Stimulated activated CD4-positive, alpha-beta T cell treated with anti-CD3 and anti-CD28 coated beads, Interleukin-2, amount 100 ng/mL, for 48 hours (primary cell): ENCODE data around the gene ZNF839.
"Not testable (repeated sequence)": the region's sequence is repeated elsewhere in the genome, so short reads cannot be mapped to it uniquely, and the experiment has no call there.

Experiments used
- DNase-seq, 2 donors: peaks; one replicate each; pipeline ENCODE4 v3.0.0-alpha.2; 2020

The ZNF839 gene

GRCh38 chr14:102319351-102320032, at the start of gene ZNF839:
TSS of gene ZNF839 (plus strand) at chr14:102319746. CDS start at chr14:102319766, 20 bp downstream.
- peak; percentile 96 to 97 for DNase-seq

- DNase-seq = no peak
These were observed 47.2 kb upstream of the ZNF839 start for GRCh38 chr14:102272392-102272791.

- no peak for DNase-seq
These were observed 43.7 kb upstream of the ZNF839 start for GRCh38 chr14:102275866-102276265.

GRCh38 chr14:102277874-102278630, 41.5 kb upstream of the ZNF839 start:
- DNase-seq = no peak

GRCh38 chr14:102278631-102278935, 41.0 kb upstream of the ZNF839 start:
- no peak for DNase-seq

GRCh38 chr14:102279282-102279681, 40.3 kb upstream of the ZNF839 start:
- DNase-seq = no peak

GRCh38 chr14:102279688-102280348, 39.7 kb upstream of the ZNF839 start:
- peak in 1 of 2 donors; percentile 5 for DNase-seq

GRCh38 chr14:102280376-102280962, 39.1 kb upstream of the ZNF839 start:
- DNase-seq = no peak

GRCh38 chr14:102282751-102283465, 36.6 kb upstream of the ZNF839 start:
- no peak for DNase-seq

GRCh38 chr14:102283631-102284129, 35.9 kb upstream of the ZNF839 start:
- DNase-seq = no peak

- no peak for DNase-seq
These were observed 34.4 kb upstream of the ZNF839 start for GRCh38 chr14:102285106-102285505.

GRCh38 chr14:102288139-102288538, 31.4 kb upstream of the ZNF839 start:
- no peak for DNase-seq

GRCh38 chr14:102292441-102292840, 27.1 kb upstream of the ZNF839 start:
- DNase-seq = no peak

GRCh38 chr14:102293781-102294180, 25.8 kb upstream of the ZNF839 start:
- DNase-seq = no peak

- DNase-seq = no peak
These were observed 24.3 kb upstream of the ZNF839 start for GRCh38 chr14:102295270-102295669.

- no peak for DNase-seq
These were observed 21.9 kb upstream of the ZNF839 start for GRCh38 chr14:102297436-102298170.

- not testable (repeated sequence) for DNase-seq
These were observed 21.1 kb upstream of the ZNF839 start for GRCh38 chr14:102298303-102299070.

GRCh38 chr14:102303664-102304063, 15.9 kb upstream of the ZNF839 start:
- no peak for DNase-seq

GRCh38 chr14:102304611-102305506, 14.7 kb upstream of the ZNF839 start, which contains the start of gene MOK:
TSS of gene MOK (minus strand) at chr14:102305164. CDS start at chr14:102304968, 196 bp downstream.
- peak; percentile 94 to 98 for DNase-seq
